Measurements from ENCODE around the gene STIP1. TPM values are rescaled to one million over a fixed set of nuclear protein-coding genes. Genes with fewer than 3 reads are reported as not detected.

STIP1 gene
- total RNA-seq, 1 experiment from 2014 or later: 299 TPM

DNA sequence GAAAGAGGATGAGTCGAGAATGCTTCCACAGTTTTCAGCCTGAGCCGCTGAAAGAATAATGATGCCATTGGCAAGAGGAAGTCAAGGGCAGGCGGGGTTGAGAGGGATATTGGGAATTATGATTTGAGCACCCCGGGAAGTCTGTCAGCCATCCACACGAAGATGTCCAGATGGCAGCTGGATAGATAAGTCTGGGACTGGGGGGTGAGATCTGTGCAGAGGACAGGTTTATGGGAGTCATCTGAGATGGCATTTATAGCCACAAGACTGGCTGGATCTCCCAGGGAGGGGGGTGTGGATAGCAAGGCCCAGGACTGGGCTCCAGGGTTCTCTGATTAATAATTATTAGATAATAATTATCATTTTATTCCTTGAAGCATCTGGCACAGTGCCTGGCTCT lies 5.1 kb upstream of the STIP1 start:
- CTCF ChIA-PET: interaction anchor here (1.4 kb wide), 1 partner anchor 120 kb away, joined by 3 read pairs; no protein-coding TSS in a partner anchor
- intact Hi-C loops (cut with micrococcal nuclease; ENCODE audit: unreplicated experiment): no loop called here

GRCh38 chr11:64181506-64182411 lies 4.2 kb upstream of the STIP1 start:
- peaks cover 28% of the 10 kb centered on the region for H3K79me2 ChIP-seq (ENCODE audit: low read depth)
- H3K27ac ChIP-seq: peak overlapping the region; percentile 42
- 0 out of 2 replicates have a peak overlapping the region, but pooled peaks have one; percentile 39 for H2AFZ ChIP-seq
- ChIA-PET CTCF (interaction anchor here (0.5 to 1.4 kb wide), 5 partner anchors 70 to 1278 kb away, joined by 3 read pairs; no protein-coding TSS in a partner anchor), POLR2A (ENCODE audit: unreplicated experiment) (interaction anchor here (0.6 to 0.7 kb wide), 4 partner anchors 12 to 208 kb away, joined by 3 to 6 read pairs (median 3); partner anchors contain the start of gene COX8A)
- peaks cover 31% of the 10 kb centered on the region for H3K4me1 ChIP-seq (replicated peaks; ENCODE audit: insufficient read depth)
- no peaks in the 10 kb centered on the region for H3K9me2 ChIP-seq (ENCODE audit: insufficient read depth)
- no peaks in the 10 kb centered on the region for H3K27me3 ChIP-seq (ENCODE audit: insufficient read depth, low read depth)
- H3K4me2 ChIP-seq: peak overlapping the region; percentile 76
- intact Hi-C loops (cut with micrococcal nuclease; ENCODE audit: unreplicated experiment): no loop called here
- no peaks in the 10 kb centered on the region; the same call in 1 of the 2 replicates for H4K20me1 ChIP-seq (ENCODE audit: insufficient read depth)
- no peaks in the 10 kb centered on the region for H3K9me3 ChIP-seq (ENCODE audit: insufficient read depth, low read depth)
- no peaks in the 10 kb centered on the region for H3K36me3 ChIP-seq (ENCODE audit: low read depth)
- H3K4me3 ChIP-seq: peak overlapping the region; percentile 20; the same call in 1 of the 2 replicates
- BruUV-seq (replicated peaks): no TSS peak
- H3F3A ChIP-seq (ENCODE audit: insufficient read depth, low read depth): peaks cover 30% of the 10 kb centered on the region; the same call in 1 of the 2 replicates
- peak; percentile 86 to 88 for DNase-seq
- TF ChIP-seq EZH2 (IDR thresholded peaks at IDR 0.05; ENCODE audit: low read depth): no peak
- TF ChIP-seq, protein P1, sequence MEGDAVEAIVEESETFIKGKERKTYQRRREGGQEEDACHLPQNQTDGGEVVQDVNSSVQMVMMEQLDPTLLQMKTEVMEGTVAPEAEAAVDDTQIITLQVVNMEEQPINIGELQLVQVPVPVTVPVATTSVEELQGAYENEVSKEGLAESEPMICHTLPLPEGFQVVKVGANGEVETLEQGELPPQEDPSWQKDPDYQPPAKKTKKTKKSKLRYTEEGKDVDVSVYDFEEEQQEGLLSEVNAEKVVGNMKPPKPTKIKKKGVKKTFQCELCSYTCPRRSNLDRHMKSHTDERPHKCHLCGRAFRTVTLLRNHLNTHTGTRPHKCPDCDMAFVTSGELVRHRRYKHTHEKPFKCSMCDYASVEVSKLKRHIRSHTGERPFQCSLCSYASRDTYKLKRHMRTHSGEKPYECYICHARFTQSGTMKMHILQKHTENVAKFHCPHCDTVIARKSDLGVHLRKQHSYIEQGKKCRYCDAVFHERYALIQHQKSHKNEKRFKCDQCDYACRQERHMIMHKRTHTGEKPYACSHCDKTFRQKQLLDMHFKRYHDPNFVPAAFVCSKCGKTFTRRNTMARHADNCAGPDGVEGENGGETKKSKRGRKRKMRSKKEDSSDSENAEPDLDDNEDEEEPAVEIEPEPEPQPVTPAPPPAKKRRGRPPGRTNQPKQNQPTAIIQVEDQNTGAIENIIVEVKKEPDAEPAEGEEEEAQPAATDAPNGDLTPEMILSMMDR (conservative IDR thresholded peaks at IDR 0.05): no peak

More for the DNA sequence above, 5.1 kb upstream of the STIP1 start:
- Histone ChIP-seq H3K4me2 (peak overlapping the region; percentile 76), H3K79me2 (ENCODE audit: low read depth) (peaks cover 28% of the 10 kb centered on the region), H2AFZ (no peak overlapping the region), H3K9me2 (ENCODE audit: insufficient read depth) (no peaks in the 10 kb centered on the region), H3K9me3 (ENCODE audit: insufficient read depth, low read depth) (no peaks in the 10 kb centered on the region), H3F3A (ENCODE audit: insufficient read depth, low read depth) (peaks cover 30% of the 10 kb centered on the region; the same call in 1 of the 2 replicates), H3K36me3 (ENCODE audit: low read depth) (no peaks in the 10 kb centered on the region), H3K4me3 (no peak overlapping the region; the same call in 1 of the 2 replicates), H4K20me1 (ENCODE audit: insufficient read depth) (no peaks in the 10 kb centered on the region; the same call in 1 of the 2 replicates), H3K27me3 (ENCODE audit: insufficient read depth, low read depth) (no peaks in the 10 kb centered on the region), H3K4me1 (replicated peaks; ENCODE audit: insufficient read depth) (peaks cover 31% of the 10 kb centered on the region), H3K27ac (no peak overlapping the region)
- TF ChIP-seq, protein P1 (conservative IDR thresholded peaks at IDR 0.05): no peak
- TF ChIP-seq EZH2 (IDR thresholded peaks at IDR 0.05; ENCODE audit: low read depth): no peak
- no TSS peak for BruUV-seq (replicated peaks)
- POLR2A ChIA-PET (ENCODE audit: unreplicated experiment): interaction anchor here (0.6 kb wide), 1 partner anchor 246 kb away, joined by 8 read pairs; no protein-coding TSS in a partner anchor
- DNase-seq: no peak

DNA sequence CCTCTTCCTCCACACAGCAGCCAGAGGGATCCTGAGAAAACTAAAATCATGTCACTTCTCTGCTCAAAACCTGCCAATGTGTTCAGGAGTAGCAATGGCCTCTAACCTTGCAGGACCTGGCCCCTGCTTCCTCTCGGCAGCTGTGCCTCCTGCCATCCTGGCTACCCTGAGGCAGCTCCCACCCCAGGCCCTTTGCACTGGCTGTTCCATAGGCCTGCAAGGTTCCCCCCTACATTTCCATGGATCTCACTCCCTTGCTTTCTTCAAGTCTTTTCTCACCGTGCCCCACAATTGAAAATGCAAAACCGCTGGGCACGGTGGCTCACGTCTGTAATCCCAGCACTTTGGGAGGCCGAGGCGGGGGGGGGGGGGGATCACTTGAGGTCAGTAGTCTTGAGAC lies 2.1 kb upstream of the STIP1 start:
- no peaks in the 10 kb centered on the region; the same call in 1 of the 2 replicates for H4K20me1 ChIP-seq (ENCODE audit: insufficient read depth)
- no peak overlapping the region for H2AFZ ChIP-seq
- H3F3A ChIP-seq (ENCODE audit: insufficient read depth, low read depth): peaks cover 30% of the 10 kb centered on the region; the same call in 1 of the 2 replicates
- intact Hi-C loops (cut with micrococcal nuclease; ENCODE audit: unreplicated experiment): loop anchor here (2.0 kb wide), 1 partner anchor 121 kb away; the partner anchor contains the start of gene ESRRA
- H3K4me3 ChIP-seq: no peak overlapping the region; the same call in 1 of the 2 replicates
- no peak for DNase-seq
- ChIA-PET CTCF (no interaction called here), POLR2A (ENCODE audit: unreplicated experiment) (no interaction called here)
- H3K4me1 ChIP-seq (replicated peaks; ENCODE audit: insufficient read depth): peaks cover 31% of the 10 kb centered on the region
- no peaks in the 10 kb centered on the region for H3K9me3 ChIP-seq (ENCODE audit: insufficient read depth, low read depth)
- H3K9me2 ChIP-seq (ENCODE audit: insufficient read depth): no peaks in the 10 kb centered on the region
- H3K27me3 ChIP-seq (ENCODE audit: insufficient read depth, low read depth): no peaks in the 10 kb centered on the region
- H3K79me2 ChIP-seq (ENCODE audit: low read depth): peaks cover 28% of the 10 kb centered on the region
- H3K4me2 ChIP-seq: peak overlapping the region; percentile 90
- no peak overlapping the region for H3K27ac ChIP-seq
- TF ChIP-seq EZH2 (IDR thresholded peaks at IDR 0.05; ENCODE audit: low read depth): no peak
- TF ChIP-seq, protein P1 (conservative IDR thresholded peaks at IDR 0.05): no peak
- BruUV-seq (replicated peaks): no TSS peak
- no peaks in the 10 kb centered on the region for H3K36me3 ChIP-seq (ENCODE audit: low read depth)
